NAMALWA (cell line): ENCODE data around the gene PTPDC1.
"Not testable (repeated sequence)": the region's sequence is repeated elsewhere in the genome, so short reads cannot be mapped to it uniquely, and the experiment has no call there.

Experiments used
- DNase-seq: peaks from one replicate; pipeline ENCODE4 v3.0.0-alpha.2; 2015; ENCODE audit warnings: low spot score

The PTPDC1 gene

DNA sequence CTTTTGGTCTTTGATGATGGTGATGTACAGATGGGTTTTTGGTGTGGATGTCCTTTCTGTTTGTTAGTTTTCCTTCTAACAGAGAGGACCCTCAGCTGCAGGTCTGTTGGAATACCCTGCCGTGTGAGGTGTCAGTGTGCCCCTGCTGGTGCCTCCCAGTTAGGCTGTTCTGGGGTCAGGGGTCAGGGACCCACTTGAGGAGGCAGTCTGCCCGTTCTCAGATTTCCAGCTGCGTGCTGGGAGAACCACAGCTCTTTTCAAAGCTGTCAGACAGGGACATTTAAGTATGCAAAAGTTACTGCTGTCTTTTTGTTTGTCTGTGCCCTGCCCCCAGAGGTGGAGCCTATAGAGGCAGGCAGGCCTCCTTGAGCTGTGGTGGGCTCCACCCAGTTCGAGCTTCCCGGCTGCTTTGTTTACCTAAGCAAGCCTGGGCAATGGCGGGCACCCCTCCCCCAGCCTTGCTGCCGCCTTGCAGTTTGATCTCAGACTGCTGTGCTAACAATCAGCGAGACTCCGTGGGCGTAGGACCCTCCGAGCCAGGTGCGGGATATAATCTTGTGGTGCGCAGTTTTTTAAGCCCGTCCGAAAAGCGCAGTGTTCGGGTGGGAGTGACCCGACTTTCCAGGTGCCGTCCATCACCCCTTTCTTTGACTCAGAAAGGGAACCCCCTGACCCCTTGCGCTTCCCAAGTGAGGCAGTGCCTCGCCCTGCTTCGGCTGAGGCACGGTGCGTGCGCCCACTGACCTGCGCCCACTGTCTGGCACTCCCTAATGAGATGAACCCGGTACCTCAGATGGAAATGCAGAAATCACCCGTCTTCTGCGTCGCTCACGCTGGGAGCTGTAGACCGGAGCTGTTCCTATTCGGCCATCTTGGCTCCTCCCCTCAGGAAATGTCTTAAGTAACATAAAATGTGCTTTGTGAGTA lies 10.2 kb downstream of the PTPDC1 start:
- DNase-seq: not testable (repeated sequence)

DNA sequence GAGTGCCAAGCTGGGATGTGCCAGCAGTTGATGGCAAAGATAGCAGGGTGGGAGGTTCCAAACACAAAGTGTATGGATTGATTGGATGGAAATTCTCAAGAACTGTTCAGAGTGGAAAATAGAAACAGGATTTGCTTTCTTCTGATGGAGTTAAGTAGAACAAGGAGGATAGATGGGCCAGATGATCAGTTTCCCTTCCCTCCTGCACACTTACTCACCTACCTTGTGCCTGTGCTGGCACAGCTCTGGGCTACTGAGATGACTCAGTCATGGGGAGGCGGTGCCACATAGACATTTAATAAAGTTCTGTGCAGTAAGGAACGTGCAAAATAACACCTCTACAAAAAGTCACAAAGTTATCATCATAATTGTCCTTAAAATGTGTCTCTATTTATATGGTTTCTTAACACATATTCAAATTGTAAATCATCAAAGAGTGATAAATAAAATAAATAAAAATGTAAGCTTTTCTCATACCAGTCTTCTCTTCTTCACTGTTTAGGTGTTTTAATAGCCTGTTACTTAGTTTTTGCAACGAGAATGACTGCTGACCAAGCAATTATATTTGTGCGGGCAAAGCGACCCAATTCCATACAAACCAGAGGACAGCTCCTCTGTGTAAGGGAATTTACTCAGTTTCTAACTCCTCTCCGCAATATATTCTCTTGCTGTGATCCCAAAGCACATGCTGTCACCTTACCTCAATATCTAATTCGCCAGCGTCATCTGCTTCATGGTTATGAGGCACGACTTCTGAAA lies 12.7 kb downstream of the PTPDC1 start:
- no peak for DNase-seq

DNA sequence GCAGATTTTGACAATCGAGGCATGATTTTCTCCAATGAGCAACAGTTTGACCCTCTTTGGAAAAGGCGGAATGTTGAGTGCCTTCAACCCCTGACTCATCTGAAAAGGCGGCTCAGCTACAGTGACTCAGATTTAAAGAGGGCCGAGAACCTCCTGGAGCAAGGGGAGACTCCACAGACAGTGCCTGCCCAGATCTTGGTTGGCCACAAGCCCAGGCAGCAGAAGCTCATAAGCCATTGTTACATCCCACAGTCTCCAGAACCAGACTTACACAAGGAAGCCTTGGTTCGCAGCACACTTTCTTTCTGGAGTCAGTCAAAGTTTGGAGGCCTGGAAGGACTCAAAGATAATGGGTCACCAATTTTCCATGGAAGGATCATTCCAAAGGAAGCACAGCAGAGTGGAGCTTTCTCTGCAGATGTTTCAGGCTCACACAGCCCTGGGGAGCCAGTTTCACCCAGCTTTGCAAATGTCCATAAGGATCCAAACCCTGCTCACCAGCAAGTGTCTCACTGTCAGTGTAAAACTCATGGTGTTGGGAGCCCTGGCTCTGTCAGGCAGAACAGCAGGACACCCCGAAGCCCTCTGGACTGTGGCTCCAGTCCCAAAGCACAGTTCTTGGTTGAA lies 13.6 kb downstream of the PTPDC1 start:
- no peak for DNase-seq

DNA sequence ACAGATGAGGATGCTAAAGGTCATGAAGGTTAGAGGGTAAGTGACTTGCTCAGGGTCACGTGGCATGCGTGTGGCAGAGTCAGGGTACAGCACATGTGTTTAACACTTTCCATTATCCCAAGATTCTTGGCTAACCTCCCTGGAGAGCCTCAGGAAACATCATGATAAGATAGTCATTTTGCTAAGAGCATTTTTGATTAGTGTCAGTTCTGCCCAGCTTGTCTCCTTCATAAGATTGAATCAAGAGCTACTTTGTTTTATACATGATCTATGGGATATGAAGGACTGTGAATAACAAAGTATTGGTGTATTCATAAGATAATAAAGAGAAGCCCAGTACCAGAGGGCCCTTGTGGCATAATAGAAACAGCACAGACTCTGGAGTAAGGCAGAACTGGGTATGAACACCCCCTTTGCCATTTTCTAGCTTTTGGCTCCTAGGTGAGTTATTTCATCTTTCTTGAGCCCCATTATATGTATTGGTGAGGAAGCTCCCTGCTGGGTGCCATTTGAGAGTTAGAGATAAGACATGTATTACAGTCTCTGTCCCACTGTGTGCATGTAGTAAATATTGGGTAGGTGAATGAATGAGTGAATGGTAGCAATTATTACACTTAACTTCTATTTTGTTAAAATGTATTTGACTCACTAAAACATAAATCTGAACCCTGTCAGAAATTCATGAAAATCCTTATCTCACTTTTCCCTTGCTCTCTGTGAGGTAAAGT lies 16.1 kb downstream of the PTPDC1 start:
- no peak for DNase-seq

DNA sequence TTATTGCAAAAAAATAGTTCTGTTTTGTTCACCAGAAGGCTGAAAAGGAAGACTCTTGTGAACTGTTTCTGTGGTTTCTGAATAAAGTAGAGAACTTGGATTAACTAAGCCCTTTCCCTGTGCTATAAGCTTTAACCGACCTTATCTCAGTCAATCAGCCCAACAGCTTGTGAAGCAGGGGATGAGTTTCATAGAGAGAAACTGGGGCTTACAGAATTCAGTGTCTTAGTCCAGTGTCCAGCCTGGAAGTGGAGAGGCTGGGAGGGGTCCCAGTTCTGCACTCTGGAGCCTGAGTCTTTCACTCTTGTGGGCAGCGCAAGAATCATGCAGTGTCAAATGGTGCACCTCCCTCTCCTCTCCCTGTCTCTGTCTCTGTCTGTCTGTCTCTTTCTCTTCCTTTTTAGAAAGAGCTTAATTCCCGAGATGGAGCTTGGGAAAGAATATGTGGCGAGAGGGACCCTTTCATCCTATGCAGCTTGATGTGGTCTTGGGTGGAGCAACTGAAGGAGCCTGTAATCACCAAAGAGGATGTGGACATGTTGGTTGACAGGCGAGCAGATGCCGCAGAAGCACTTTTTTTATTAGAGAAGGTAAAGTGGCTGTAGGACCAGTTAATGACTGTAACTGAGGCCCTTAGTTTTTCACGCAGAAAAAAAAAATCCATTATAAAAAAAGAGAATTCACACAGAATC lies 17.0 kb downstream of the PTPDC1 start:
- DNase-seq: no peak

DNA sequence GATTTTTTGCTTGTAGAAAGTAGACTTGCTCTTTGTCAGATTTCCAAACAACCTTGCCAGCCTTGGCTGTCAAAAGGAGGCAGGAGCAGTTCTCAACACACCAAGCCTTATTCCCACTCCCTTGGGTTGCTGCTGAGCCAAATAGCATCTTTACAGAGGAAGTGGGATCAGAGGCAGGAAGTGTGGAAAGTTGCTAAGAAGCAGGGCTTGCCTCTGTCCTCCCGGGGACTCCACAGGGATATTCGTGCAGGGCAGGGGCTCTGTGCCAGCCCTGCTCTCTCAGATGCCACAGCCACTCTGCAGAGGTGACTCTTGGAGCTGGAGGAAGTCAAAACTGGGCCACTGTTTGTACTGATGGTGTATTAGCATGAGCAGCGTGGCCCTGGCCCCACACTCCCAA lies 24.3 kb downstream of the PTPDC1 start:
- DNase-seq: no peak

DNA sequence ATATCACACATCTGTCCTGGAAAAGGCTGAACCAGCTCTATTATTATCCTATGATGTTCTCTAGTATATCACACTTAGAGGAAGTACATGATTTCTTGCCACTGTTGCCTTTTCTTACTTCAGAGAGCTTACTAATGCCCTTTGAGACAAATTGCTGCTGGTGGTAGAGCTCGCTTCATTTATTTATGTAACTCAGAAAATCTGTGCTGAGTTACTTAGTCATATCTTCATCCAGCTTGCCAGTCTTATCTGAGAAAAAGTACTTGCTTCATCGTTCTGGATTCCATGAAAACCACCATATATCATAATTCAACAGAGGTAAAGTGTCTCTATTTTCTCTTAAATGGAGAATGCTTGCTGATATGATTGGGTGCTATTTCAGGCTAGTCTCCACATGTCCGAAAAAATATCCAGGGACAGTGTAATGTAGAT lies 26.6 kb downstream of the PTPDC1 start:
- no peak for DNase-seq

DNA sequence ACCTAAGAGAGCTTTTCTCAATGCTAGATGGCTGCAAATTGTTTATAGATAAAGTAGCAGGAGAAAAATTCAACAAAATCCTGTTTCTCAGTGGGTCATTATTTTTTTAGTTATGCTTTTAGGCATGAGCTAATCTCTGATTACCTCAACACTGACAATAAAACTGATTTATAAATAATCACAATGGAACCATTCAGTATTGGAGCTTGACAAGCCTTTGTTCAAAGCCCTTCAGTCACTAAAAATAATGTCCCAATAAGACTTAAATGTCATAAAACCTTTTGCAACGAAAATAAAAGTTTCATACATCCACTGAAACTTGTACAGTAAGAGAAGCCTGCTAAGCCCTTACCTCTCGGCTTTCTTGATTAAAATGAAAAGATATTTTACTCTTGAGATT lies 27.2 kb downstream of the PTPDC1 start:
- DNase-seq: no peak

DNA sequence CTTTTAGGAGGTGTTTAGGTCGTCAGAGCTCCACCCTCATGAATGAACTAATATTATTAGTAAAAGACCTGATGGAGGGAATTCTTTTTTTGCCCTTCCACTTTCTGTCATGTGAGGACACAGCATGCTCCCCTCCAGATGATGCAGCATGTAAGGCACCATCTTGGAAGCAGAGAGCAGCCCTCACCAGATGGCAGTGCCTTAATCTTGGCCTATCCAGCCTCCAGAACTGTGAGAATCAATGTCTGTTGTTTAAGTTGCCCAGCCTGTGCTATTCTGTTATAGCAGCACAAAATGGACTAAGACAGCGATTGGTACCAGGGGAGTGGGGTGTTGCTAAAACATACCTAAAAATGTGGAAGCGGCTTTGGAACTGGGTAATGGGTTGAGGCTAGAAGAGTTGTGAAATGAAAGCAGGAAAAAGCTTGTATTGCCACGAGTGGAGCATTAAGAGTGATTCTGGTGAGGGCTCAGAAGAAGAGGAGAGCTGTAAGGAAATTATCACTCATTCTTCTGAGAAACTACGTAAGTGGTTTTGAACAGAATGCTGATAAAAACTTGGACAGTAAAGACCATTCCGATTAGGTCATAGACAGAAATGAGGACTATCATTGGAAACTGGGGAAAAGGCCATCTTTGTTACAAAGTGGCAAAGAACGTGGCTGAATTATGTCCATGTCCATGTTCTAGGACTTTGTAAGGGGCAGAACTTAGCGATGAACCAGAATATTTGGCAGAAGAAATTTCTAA lies 28.6 kb downstream of the PTPDC1 start:
- DNase-seq: no peak

DNA sequence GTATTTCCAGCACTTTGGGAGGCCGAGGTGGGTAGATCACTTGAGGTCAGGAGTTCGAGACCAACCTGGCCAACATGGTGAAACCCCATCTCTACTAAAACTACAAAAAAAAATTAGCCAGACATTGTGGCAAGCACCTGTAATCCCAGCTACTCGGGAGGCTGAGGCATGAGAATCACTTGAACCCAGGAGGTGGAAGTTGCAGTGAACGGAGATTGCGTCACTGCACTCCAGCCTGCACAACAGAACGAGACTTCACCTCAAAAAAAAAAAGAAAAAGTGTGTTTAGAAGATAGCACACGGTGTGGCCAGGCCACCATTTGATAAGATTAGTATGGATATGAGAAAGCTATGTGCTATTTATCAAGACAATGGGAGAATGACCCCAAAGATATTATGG lies 35.8 kb downstream of the PTPDC1 start:
- not testable (repeated sequence) for DNase-seq

DNA sequence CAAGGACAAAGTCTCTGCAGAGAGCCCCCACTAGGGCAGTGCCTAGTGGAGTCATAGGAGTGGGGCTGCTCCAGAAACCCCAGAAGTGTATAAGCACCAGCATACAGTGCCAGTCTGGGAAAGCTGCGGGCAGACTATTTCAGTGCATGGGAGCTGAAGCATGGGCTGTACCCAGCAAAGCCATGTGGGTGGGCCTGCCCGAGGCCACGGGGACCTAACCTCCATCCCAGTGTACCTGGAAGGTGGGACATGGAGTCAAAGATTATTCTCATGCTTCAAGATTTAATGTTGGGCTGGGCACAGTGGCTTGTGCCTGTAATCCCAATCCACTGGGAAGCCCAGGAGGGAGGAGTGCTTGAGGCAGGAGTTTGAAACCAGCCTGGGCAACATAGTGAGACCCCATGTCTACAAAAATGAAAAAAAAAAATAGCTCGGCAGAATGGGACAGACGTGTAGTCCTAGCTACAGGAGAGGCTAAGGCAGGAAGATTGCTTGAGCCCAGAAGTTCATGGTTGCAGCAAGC lies 36.7 kb downstream of the PTPDC1 start:
- DNase-seq: no peak

DNA sequence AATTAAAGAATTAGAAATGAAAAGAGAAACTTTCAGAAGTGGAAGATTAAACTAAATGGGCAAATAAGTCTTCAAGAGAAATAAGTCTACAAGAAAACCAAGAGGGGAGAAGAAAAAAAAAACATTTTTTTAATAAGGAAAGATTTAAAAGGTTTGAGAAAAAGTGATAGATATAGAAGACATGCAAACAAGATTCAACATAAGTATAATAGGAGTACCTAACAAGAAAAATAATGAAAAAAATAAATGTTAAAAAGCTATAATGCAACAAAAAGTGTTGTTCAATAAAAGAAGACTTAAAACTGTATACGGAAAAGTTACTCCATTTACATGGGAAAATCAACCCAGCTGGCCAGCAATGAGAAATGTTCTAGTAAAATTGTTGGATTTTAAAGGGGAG lies 42.6 kb downstream of the PTPDC1 start:
- no peak for DNase-seq

DNA sequence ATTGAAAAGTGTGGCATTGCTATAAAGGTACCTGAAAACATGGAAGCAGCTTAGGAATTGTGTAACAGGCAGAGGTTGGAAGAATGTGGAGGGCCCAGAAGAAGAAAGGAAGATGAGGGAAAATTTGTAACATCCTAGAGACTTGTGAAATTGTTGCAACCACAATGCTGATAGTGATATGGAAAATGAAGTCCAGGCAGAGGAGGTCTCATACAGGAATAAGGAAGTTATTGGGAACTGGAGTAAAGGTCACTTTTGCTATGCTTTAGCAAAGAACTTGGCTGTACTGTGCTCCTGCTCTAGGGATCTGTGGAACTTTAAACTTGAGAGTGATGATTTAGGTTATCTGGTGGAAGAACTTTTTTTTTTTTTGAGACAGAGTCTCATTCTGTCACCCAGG lies 43.5 kb downstream of the PTPDC1 start:
- no peak for DNase-seq

DNA sequence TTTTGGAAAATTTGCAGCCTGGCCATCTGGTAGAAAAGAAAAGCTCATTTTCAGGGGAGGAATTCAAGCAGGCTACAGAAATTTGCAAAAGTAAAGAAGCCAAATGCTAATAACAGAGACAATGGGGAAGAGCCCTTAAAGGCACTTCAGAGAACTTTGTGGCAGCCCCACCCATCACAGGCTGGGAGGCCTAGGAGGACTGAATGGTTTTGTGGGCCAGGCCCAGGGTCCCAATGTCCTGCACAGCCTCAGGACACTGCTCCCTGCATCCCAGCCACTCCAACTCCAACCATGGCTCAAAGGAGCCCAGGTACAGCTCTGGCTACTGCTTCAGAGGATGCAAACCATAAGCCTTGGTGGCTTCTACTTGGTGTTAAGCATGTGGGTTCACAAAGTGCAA lies 44.3 kb downstream of the PTPDC1 start:
- DNase-seq: no peak

DNA sequence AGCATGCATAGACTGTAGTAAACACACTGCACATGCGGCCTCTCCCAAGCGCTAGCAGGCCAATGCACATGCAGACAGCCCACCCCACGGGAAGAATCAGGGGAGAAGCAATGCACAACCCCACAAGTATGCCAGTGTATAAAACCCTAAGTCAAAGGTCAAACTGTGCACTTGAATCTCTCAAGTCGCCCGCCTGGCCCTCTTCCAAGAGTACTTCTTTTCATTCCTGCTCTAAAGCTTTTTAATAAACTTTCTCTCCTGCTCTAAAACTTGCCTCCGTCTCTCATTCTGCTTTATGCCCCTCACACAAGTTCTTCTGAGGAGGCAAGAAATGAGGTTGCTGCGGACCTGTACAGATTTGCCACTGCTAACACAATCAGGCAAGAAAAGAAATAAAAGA lies 50.4 kb downstream of the PTPDC1 start:
- no peak for DNase-seq

DNA sequence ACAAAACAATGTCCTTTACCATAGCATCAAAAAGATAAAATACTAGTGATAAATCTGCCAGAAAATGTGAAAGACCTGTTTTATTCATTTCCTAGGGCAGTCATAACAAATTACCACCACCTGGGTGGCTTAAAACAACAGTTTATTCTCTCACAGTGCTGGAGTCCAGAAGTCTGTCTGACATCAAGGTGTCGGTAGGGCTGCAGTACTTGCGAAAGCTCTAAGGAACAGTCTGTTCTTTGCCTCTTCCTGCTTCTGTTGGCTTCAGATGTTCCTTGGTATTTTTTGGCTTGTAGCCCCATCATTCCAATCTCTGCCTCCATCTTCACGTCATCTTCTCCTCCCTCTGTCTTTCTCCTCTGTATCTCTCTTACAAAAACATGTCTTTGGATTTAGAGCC lies 51.0 kb downstream of the PTPDC1 start:
- DNase-seq: no peak

DNA sequence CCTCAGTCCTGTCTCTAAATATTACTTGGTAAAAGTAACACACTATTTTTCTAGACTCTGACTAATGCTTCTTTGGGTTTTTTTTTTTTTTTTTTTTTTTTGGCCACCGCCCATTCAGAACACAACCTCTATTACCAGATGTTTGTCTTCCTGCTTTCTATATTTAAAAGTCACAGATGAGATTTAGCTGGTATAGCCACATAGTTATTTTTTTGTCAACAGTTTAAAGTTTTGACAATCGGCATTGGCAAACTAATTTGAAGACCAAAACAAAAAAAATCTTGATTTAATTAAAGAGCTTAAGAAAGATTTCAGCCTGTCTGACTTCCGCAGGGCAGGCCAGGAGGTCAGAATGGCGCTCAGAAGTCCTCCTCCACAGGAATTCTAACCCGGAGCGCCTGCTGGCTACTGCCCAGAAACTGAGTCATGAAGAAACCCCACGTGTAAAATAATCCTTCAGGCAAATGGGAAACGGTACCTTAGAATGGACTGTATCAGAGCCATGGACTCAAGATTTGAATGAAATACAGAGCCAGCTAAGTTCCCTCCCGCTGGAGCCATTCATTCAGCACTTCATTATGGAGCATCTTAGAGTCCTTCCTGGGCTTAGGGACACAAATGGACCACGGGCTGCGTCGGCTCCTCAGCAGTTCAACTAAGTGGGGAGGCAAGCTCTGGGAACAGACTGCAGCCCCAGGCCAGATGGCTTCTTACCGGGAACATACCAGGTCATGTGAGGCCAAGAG lies 55.6 kb downstream of the PTPDC1 start:
- no peak for DNase-seq

DNA sequence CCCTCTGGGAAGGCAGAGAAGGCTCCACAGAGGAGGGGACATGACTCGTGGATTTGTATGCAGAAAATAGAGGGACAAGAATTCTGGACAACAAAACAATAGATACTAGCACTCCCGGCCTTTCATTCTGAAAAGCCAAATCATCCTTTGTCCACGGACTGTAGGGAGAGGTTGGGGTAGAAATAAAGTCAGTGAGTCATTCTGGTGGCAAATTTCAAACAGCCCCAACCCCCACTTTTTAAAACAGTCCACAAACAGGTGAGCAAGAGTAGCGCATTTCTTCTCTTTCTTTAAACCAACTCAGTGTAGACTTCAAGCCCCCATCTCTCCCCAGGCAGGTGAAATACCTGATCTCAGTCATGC lies 56.1 kb downstream of the PTPDC1 start:
- DNase-seq: no peak

DNA sequence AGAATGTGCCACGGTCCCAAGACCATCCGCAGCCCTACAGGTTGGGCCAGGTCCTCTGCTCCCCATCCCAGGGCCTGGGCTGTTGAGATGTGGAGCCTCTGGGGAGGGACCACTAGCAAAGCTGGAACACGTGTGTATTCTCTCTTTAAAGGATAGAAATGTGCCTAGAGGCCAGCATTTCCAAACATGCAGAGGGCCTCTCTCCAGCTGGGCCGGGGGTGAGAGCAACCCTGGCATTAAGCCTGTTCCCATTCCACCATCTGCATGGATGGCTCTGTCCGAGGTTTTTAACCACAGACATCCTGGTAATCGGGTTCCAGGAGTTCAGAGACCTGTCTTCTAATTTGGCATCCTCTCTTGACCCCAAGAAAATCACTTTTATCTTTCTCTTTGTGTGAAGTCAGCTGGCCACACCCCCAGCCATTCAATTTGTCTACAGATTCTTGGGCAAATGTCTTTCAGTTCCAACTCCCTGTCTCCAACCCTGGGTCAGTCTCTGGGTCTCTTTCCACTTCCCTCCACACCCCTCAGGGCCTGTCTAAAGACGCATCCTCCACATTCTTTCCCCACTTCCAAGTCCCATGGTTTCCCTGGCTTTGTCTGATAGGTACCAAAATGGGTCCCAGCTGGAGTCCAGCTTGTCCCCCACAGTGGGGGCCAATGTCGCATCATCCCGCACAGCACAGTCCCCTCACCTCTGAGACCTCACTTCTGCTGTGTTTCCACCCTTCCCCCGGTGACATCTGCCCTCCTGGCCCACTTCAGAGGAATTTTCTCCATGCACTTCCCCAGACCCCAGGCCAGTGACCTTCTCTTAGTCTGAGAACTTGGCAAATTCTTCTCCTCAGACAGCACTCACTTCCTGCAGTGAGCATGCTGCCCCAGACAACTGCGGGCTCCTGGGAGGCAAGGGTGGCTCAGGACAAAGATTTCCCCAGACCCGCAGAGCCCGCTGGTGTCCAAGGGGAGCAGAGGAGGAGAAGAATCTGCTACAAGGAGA lies 56.8 kb downstream of the PTPDC1 start:
- no peak for DNase-seq
